Duodenal mucosa (tissue), 2 donors: ENCODE measurements around the gene ZNF503.

Source experiments
- H3K27ac ChIP-seq: one replicate; pipeline ENCODE4 v1.7.0; 2013; ENCODE audit warnings: low read depth, low read length
- H3K27me3 ChIP-seq, 2 donors: one replicate each; pipeline ENCODE4 v1.7.0; 2013; ENCODE audit warnings: low read length in 2 of 2, control low read depth in 1 of 2; ENCODE audit not compliant: insufficient read depth in 2 of 2, control insufficient read depth in 1 of 2
- H3K36me3 ChIP-seq, 2 donors: one replicate each; pipeline ENCODE4 v1.7.0; 2013; ENCODE audit warnings: low read length in 2 of 2, control low read depth in 1 of 2; ENCODE audit not compliant: insufficient read depth in 2 of 2, control insufficient read depth in 1 of 2
- H3K4me1 ChIP-seq, 2 donors: one replicate each; pipeline ENCODE4 v1.7.0; 2013; ENCODE audit warnings: low read length in 2 of 2, control low read depth in 1 of 2; ENCODE audit not compliant: insufficient read depth in 2 of 2, control insufficient read depth in 1 of 2
- H3K4me3 ChIP-seq, 2 donors: one replicate each; pipeline ENCODE4 v1.7.0; 2013; ENCODE audit warnings: low read length in 2 of 2, low read depth in 1 of 2
- H3K9ac ChIP-seq, 2 donors: one replicate each; pipeline ENCODE4 v1.7.0; 2013; ENCODE audit warnings: low read length in 2 of 2, low read depth in 1 of 2
- H3K9me3 ChIP-seq, 2 donors: one replicate each; pipeline ENCODE4 v1.7.0; 2013; ENCODE audit warnings: low read length in 2 of 2, control low read depth in 1 of 2; ENCODE audit not compliant: control insufficient read depth in 1 of 2

ZNF503 gene

GRCh38 chr10:75394221-75394620, 7.3 kb downstream of the ZNF503 start:
- H3K27ac ChIP-seq: no peak overlapping the region
- H3K9me3 ChIP-seq: no peaks in the 10 kb centered on the region
- no peak overlapping the region for H3K4me3 ChIP-seq
- H3K4me1 ChIP-seq: peaks cover 8 to 9% of the 10 kb centered on the region in 2 donors
- H3K36me3 ChIP-seq: peaks cover 0 to 8% of the 10 kb centered on the region in 2 donors
- no peak overlapping the region for H3K9ac ChIP-seq
- H3K27me3 ChIP-seq: no peaks in the 10 kb centered on the region

GRCh38 chr10:75392744-75393143, 8.8 kb downstream of the ZNF503 start:
- H3K27ac ChIP-seq: no peak overlapping the region
- no peak overlapping the region for H3K9ac ChIP-seq
- peaks cover 8 to 9% of the 10 kb centered on the region in 2 donors for H3K4me1 ChIP-seq
- H3K9me3 ChIP-seq: no peaks in the 10 kb centered on the region
- H3K27me3 ChIP-seq: no peaks in the 10 kb centered on the region
- peaks cover 0 to 8% of the 10 kb centered on the region in 2 donors for H3K36me3 ChIP-seq
- no peak overlapping the region for H3K4me3 ChIP-seq

- Histone ChIP-seq H3K36me3 (peaks cover 0 to 8% of the 10 kb centered on the region in 2 donors), H3K9me3 (no peaks in the 10 kb centered on the region), H3K27ac (no peak overlapping the region), H3K9ac (no peak overlapping the region), H3K4me3 (no peak overlapping the region), H3K4me1 (peaks cover 8 to 9% of the 10 kb centered on the region in 2 donors), H3K27me3 (no peaks in the 10 kb centered on the region)
Observed at GRCh38 chr10:75392271-75392670, 9.3 kb downstream of the ZNF503 start.

GRCh38 chr10:75390178-75390577, 11.4 kb downstream of the ZNF503 start:
- Histone ChIP-seq H3K9me3 (peaks cover 0 to 4% of the 10 kb centered on the region in 2 donors), H3K4me1 (peaks cover 8% of the 10 kb centered on the region in 2 donors), H3K9ac (no peak overlapping the region), H3K27me3 (no peaks in the 10 kb centered on the region), H3K36me3 (peaks cover 0 to 8% of the 10 kb centered on the region in 2 donors), H3K27ac (no peak overlapping the region), H3K4me3 (no peak overlapping the region)

- Histone ChIP-seq H3K27ac (no peak overlapping the region), H3K9me3 (peaks cover 0 to 4% of the 10 kb centered on the region in 2 donors), H3K36me3 (no peaks in the 10 kb centered on the region), H3K4me3 (no peak overlapping the region), H3K9ac (no peak overlapping the region), H3K27me3 (no peaks in the 10 kb centered on the region), H3K4me1 (no peaks in the 10 kb centered on the region)
Observed at GRCh38 chr10:75388082-75388481, 13.5 kb downstream of the ZNF503 start.

GRCh38 chr10:75386128-75386527, 15.4 kb downstream of the ZNF503 start:
- no peaks in the 10 kb centered on the region for H3K36me3 ChIP-seq
- peaks cover 0 to 4% of the 10 kb centered on the region in 2 donors for H3K9me3 ChIP-seq
- H3K27me3 ChIP-seq: no peaks in the 10 kb centered on the region
- H3K9ac ChIP-seq: no peak overlapping the region
- H3K4me3 ChIP-seq: no peak overlapping the region
- no peak overlapping the region for H3K27ac ChIP-seq
- no peaks in the 10 kb centered on the region for H3K4me1 ChIP-seq

- H3K9ac ChIP-seq: no peak overlapping the region
- no peaks in the 10 kb centered on the region for H3K4me1 ChIP-seq
- H3K36me3 ChIP-seq: no peaks in the 10 kb centered on the region
- no peak overlapping the region for H3K27ac ChIP-seq
- H3K4me3 ChIP-seq: no peak overlapping the region
- no peaks in the 10 kb centered on the region for H3K9me3 ChIP-seq
- no peaks in the 10 kb centered on the region for H3K27me3 ChIP-seq
Observed at GRCh38 chr10:75379817-75380216, 21.7 kb downstream of the ZNF503 start.

- Histone ChIP-seq H3K4me1 (no peaks in the 10 kb centered on the region), H3K36me3 (no peaks in the 10 kb centered on the region), H3K9me3 (no peaks in the 10 kb centered on the region), H3K4me3 (no peak overlapping the region), H3K9ac (no peak overlapping the region), H3K27ac (no peak overlapping the region), H3K27me3 (no peaks in the 10 kb centered on the region)
Observed at GRCh38 chr10:75379212-75379724, 22.3 kb downstream of the ZNF503 start.

- H3K27ac ChIP-seq: no peak overlapping the region
- H3K36me3 ChIP-seq: no peaks in the 10 kb centered on the region
- no peaks in the 10 kb centered on the region for H3K27me3 ChIP-seq
- no peaks in the 10 kb centered on the region for H3K9me3 ChIP-seq
- H3K4me3 ChIP-seq: no peak overlapping the region
- no peak overlapping the region for H3K9ac ChIP-seq
- no peaks in the 10 kb centered on the region for H3K4me1 ChIP-seq
Observed at GRCh38 chr10:75378379-75378778, 23.2 kb downstream of the ZNF503 start.

GRCh38 chr10:75377869-75378268, 23.7 kb downstream of the ZNF503 start:
- H3K27ac ChIP-seq: no peak overlapping the region
- no peak overlapping the region for H3K4me3 ChIP-seq
- no peak overlapping the region for H3K9ac ChIP-seq
- no peaks in the 10 kb centered on the region for H3K9me3 ChIP-seq
- no peaks in the 10 kb centered on the region for H3K36me3 ChIP-seq
- H3K27me3 ChIP-seq: no peaks in the 10 kb centered on the region
- H3K4me1 ChIP-seq: no peaks in the 10 kb centered on the region

GRCh38 chr10:75375838-75376237, 25.7 kb downstream of the ZNF503 start:
- Histone ChIP-seq H3K36me3 (no peaks in the 10 kb centered on the region), H3K27me3 (no peaks in the 10 kb centered on the region), H3K4me1 (no peaks in the 10 kb centered on the region), H3K4me3 (no peak overlapping the region), H3K27ac (no peak overlapping the region), H3K9ac (no peak overlapping the region), H3K9me3 (no peaks in the 10 kb centered on the region)
